D721Med (cell line): ENCODE data around the gene PRAMEF26.
"Not testable (repeated sequence)": the region's sequence is repeated elsewhere in the genome, so short reads cannot be mapped to it uniquely, and the experiment has no call there.

Source experiments
- DNase-seq: peaks from one replicate; pipeline ENCODE4 v3.0.0; 2011; ENCODE audit warnings: low spot score; ENCODE audit not compliant: insufficient read length
- FAIRE-seq: peaks from 2 replicates; lab custom pipeline; 2011; peaks lifted over from hg19 to GRCh38; lab: Jason Lieb, UNC

The PRAMEF26 gene

DNA sequence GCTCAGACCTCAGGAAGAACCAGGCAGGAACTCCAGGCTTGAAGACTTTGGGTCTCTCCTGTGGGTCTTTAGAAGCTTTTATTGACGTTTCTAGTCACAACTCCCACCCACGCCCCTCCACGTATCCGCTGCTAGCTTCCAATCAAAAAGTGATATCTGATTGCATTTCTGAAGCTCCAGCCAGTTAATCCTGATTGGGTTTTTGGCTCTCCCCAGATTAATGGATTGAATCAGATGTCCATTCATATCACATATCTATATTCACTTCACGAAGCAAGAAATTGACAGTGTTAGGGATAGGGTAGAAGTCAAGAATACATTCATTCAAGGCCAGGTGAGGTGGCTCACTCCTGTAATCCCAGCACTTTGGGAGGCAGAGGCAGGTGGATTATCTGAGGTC is at the start of gene PRAMEF26:
TSS of gene PRAMEF26 (minus strand) at position 101 of the 400 bp plus-strand sequence. CDS start 2,914 bp downstream, outside the sequence.
- DNase-seq, FAIRE-seq: not testable (repeated sequence)

DNA sequence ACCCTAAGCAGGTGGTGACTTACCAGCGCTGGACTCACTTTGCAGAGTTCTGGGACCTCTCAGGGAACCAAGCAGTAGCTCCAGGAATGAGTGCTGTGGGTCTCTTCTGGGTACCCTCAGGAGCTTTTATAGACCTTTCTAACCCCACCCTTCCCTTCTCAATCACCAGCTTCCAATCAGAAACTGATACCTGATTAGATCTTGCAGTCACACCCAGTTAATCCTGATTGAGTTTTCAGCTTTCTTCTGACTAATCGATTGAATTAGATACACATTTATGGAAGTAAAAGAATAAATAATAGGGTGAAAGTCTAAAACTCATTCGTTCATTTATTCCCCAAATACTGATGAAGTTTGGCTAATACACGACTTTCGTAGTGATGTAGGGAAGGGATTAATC is 45.5 kb upstream of the PRAMEF26 start, which contains the start of gene PRAMEF13:
TSS of gene PRAMEF13 (minus strand) at position 101 of the 400 bp plus-strand sequence. CDS start 1,820 bp downstream, outside the sequence.
- FAIRE-seq, DNase-seq: not testable (repeated sequence)

DNA sequence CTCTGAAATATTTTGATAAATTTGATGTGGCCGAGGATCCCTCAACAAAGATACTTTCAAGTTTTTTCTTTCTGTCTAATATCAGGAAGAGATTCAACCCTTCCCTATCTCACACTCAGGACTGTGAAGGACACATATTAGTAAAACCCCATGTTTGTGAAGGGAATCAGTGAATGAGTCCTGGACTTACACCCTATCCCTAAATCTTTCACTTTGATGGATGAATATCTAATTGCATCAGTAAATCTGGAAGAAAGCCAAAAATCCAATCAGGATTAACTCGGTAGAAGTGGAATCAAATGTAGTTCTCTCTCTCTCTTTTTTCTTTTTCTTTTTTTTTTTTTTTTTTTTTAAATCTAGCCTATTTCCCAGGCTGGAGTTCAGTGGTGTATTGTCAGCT is 15.7 kb upstream of the PRAMEF26 start, which contains the start of gene PRAMEF9:
TSS of gene PRAMEF9 (plus strand) at position 301 of the 400 bp plus-strand sequence. CDS start 3,433 bp downstream, outside the sequence.
- not testable (repeated sequence) for FAIRE-seq, DNase-seq

DNA sequence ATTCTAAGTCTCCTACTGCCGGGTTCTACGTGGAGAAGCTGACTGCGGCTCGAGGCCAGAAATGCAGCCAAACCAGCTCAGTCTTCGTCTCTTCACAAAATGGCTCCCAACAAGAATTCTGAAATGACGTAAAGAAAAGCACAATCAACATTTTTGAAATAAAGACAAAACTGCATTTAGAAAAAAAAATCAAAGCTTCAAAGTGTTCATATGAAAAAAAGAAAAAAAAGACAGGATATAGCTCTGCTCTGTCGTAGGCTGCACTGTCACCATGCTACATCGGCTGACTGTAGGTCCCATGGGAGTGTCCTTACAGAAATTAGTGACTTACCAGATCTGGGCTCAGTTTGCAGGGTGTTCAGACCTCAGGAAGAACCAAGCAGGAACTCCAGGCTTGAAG is 9.7 kb upstream of the PRAMEF26 start, which contains the start of gene HNRNPCL4:
TSS of gene HNRNPCL4 (minus strand) at position 101 of the 400 bp plus-strand sequence. CDS start 164 bp downstream, outside the sequence.
- FAIRE-seq, DNase-seq: not testable (repeated sequence)

DNA sequence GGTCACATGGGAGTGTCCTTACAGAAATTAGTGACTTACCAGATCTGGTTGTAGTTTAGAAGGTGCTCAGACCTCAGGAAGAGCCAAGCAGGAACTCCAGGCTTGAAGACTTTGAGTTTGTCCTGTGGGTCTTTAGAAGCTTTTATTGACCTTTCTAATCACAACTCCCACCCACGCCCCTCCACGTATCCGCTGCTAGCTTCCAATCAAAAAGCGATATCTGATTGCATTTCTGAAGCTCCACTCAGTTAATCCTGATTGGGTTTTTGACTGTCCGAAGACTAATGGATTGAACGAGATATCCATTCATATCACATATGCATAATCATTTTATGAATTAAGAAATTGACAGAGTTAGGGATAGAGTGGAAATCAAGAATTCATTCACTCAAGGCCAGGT is 39.1 kb downstream of the PRAMEF26 start, which contains the start of gene HNRNPCL2:
TSS of gene HNRNPCL2 (minus strand) at position 101 of the 400 bp plus-strand sequence. CDS start 454 bp downstream, outside the sequence.
- FAIRE-seq, DNase-seq: not testable (repeated sequence)
